Measurements from ENCODE around the gene DOK5. TPM values are rescaled to one million over a fixed set of nuclear protein-coding genes. Genes with fewer than 3 reads are reported as not detected.

DOK5 gene
- total and polyA plus RNA-seq, 10 of the 15 experiments (the other 5 are each of a cell fraction or from before 2014, with no cell fraction given): 0.03 TPM; not detected in 9

DNA sequence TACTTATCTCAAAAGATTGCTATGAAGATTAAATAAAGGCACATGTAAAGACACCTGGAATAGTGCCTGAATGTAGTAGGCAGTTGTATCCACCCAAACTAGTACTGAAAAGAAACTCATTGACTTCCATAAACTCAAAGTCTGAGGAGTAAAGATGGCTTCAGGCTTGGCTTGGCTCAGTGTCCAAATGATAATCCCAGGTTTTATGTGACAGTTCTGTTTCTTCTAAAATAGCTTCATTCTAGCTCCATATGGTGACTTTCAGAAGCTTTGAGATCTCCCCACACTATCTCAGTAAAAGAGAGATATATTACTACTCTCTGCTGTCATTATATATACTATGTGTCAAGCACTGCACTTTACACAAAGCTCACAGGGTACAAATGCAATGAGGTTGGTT lies 121.3 kb downstream of the DOK5 start:
- CTCF ChIA-PET: interaction anchor here (0.9 kb wide), 1 partner anchor 199 kb away, joined by 3 read pairs; no protein-coding TSS in a partner anchor
- no peaks in the 10 kb centered on the region for H3K36me3 ChIP-seq (ENCODE audit: control insufficient read depth in 2 of 2, insufficient read depth in 2 of 2, low read length in 1 of 2)
- no peaks in the 10 kb centered on the region for H3K27me3 ChIP-seq (replicated peaks in 1 of 2; ENCODE audit: control insufficient read depth in 2 of 2, insufficient read depth in 2 of 2, low read length in 1 of 2)
- ATAC-seq (no peak), FAIRE-seq (no peak), DNase-seq (ENCODE audit: low read depth, low spot score) (no peak)
- H3K79me2 ChIP-seq (ENCODE audit: control insufficient read depth, insufficient read depth, low read length): no peaks in the 10 kb centered on the region
- in situ Hi-C loops (cut with MboI): no loop called here
- intact Hi-C loops (cut with micrococcal nuclease; ENCODE audit: unreplicated experiment): no loop called here
- no peaks in the 10 kb centered on the region; the same call in 2 of the 3 replicates for H3K9me3 ChIP-seq (replicated peaks; ENCODE audit: control insufficient read depth, insufficient read depth, low read length)
- BruUV-seq (replicated peaks): no TSS peak
- no peak overlapping the region for H3K9ac ChIP-seq (ENCODE audit: control insufficient read depth, insufficient read depth, low read length)
- no peak for TF ChIP-seq ZBED1 (IDR thresholded peaks at IDR 0.05; ENCODE audit: borderline replicate concordance)
- TF ChIP-seq ESRRA (IDR thresholded peaks at IDR 0.05; ENCODE audit: low read length): no peak
- TF ChIP-seq, protein P1, sequence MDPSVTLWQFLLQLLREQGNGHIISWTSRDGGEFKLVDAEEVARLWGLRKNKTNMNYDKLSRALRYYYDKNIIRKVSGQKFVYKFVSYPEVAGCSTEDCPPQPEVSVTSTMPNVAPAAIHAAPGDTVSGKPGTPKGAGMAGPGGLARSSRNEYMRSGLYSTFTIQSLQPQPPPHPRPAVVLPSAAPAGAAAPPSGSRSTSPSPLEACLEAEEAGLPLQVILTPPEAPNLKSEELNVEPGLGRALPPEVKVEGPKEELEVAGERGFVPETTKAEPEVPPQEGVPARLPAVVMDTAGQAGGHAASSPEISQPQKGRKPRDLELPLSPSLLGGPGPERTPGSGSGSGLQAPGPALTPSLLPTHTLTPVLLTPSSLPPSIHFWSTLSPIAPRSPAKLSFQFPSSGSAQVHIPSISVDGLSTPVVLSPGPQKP (IDR thresholded peaks at IDR 0.05; ENCODE audit: low read depth, low read length): no peak
- no peak for TF ChIP-seq IKZF2 (IDR thresholded peaks at IDR 0.05)
- TF ChIP-seq BACH1 (IDR thresholded peaks at IDR 0.05; ENCODE audit: borderline replicate concordance): no peak
- no peak for TF ChIP-seq SMAD5 (IDR thresholded peaks at IDR 0.05; ENCODE audit: low read depth)
- TF ChIP-seq, protein P2, sequence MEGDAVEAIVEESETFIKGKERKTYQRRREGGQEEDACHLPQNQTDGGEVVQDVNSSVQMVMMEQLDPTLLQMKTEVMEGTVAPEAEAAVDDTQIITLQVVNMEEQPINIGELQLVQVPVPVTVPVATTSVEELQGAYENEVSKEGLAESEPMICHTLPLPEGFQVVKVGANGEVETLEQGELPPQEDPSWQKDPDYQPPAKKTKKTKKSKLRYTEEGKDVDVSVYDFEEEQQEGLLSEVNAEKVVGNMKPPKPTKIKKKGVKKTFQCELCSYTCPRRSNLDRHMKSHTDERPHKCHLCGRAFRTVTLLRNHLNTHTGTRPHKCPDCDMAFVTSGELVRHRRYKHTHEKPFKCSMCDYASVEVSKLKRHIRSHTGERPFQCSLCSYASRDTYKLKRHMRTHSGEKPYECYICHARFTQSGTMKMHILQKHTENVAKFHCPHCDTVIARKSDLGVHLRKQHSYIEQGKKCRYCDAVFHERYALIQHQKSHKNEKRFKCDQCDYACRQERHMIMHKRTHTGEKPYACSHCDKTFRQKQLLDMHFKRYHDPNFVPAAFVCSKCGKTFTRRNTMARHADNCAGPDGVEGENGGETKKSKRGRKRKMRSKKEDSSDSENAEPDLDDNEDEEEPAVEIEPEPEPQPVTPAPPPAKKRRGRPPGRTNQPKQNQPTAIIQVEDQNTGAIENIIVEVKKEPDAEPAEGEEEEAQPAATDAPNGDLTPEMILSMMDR (IDR thresholded peaks at IDR 0.05 in 2 of 3, conservative IDR thresholded peaks at IDR 0.05 in 1 of 3; ENCODE audit: control insufficient read depth in 2 of 3, extremely low read depth in 1 of 3, insufficient read depth in 1 of 3, low read depth in 3 of 3, low read length in 3 of 3): no peak
- no peak for TF ChIP-seq PML (IDR thresholded peaks at IDR 0.05; ENCODE audit: low read length)
- no peak for TF ChIP-seq STAT1 (conservative IDR thresholded peaks at IDR 0.05)
- TF ChIP-seq, protein P3, sequence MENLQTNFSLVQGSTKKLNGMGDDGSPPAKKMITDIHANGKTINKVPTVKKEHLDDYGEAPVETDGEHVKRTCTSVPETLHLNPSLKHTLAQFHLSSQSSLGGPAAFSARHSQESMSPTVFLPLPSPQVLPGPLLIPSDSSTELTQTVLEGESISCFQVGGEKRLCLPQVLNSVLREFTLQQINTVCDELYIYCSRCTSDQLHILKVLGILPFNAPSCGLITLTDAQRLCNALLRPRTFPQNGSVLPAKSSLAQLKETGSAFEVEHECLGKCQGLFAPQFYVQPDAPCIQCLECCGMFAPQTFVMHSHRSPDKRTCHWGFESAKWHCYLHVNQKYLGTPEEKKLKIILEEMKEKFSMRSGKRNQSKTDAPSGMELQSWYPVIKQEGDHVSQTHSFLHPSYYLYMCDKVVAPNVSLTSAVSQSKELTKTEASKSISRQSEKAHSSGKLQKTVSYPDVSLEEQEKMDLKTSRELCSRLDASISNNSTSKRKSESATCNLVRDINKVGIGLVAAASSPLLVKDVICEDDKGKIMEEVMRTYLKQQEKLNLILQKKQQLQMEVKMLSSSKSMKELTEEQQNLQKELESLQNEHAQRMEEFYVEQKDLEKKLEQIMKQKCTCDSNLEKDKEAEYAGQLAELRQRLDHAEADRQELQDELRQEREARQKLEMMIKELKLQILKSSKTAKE (IDR thresholded peaks at IDR 0.05; ENCODE audit: low read depth, poor library complexity, severe bottlenecking): no peak
- H2AFZ ChIP-seq (ENCODE audit: control insufficient read depth, low read depth, low read length): no peak overlapping the region
- POLR2A ChIA-PET: no interaction called here
- no peak overlapping the region for H3K4me3 ChIP-seq
- no peak overlapping the region for H3K4me2 ChIP-seq (ENCODE audit: control insufficient read depth, insufficient read depth)
- H3K4me1 ChIP-seq (ENCODE audit: control insufficient read depth, insufficient read depth, low read length): no peaks in the 10 kb centered on the region
- H3K27ac ChIP-seq (ENCODE audit: control insufficient read depth, insufficient read depth): no peak overlapping the region
- RAD21 ChIA-PET (ENCODE audit: unreplicated experiment): no interaction called here
- no peaks in the 10 kb centered on the region for H4K20me1 ChIP-seq (ENCODE audit: control insufficient read depth, insufficient read depth)
- SMC1A ChIA-PET (ENCODE audit: uncharacterized antibody, unreplicated experiment): no interaction called here
